H9 (cell line): ENCODE measurements around the gene KDM2B. TPM values are rescaled to one million over a fixed set of nuclear protein-coding genes. Genes with fewer than 3 reads are reported as not detected.

Experiments used
- DNase-seq: peaks from one replicate; pipeline ENCODE4 v3.0.0-alpha.2; 2017
- H2AFZ ChIP-seq: one replicate; pipeline ENCODE4 v1.6.1; 2013; ENCODE audit warnings: mild to moderate bottlenecking, low read length, control low read depth, moderate library complexity
- H2AK5ac ChIP-seq: 2 replicates; pipeline ENCODE4 v1.6.1; 2013; ENCODE audit warnings: low read length, control low read depth, mixed read lengths; ENCODE audit not compliant: insufficient read length
- H2BK120ac ChIP-seq: one replicate; pipeline ENCODE4 v1.6.1; 2013; ENCODE audit warnings: low read depth, mild to moderate bottlenecking, low read length, control low read depth, inconsistent platforms; ENCODE audit not compliant: poor library complexity, severe bottlenecking
- H2BK12ac ChIP-seq: 2 replicates; pipeline ENCODE4 v1.6.1; 2013; ENCODE audit warnings: low read length, control low read depth, mixed read lengths, low read depth; ENCODE audit not compliant: insufficient read length
- H2BK15ac ChIP-seq: 2 replicates; pipeline ENCODE4 v1.6.1; 2013; ENCODE audit warnings: low read depth, low read length, control low read depth
- H2BK20ac ChIP-seq: one replicate; pipeline ENCODE4 v1.6.1; 2013; ENCODE audit warnings: low read depth, mild to moderate bottlenecking, low read length, control low read depth, inconsistent platforms; ENCODE audit not compliant: poor library complexity, severe bottlenecking
- H2BK5ac ChIP-seq: 2 replicates; pipeline ENCODE4 v1.6.1; 2013; ENCODE audit warnings: low read length, control low read depth, mixed read lengths; ENCODE audit not compliant: insufficient read length
- H3K14ac ChIP-seq: 2 replicates; pipeline ENCODE4 v1.6.1; 2013; ENCODE audit warnings: low read length, control low read depth; ENCODE audit not compliant: insufficient read depth
- H3K18ac ChIP-seq: 2 replicates; pipeline ENCODE4 v1.6.1; 2013; ENCODE audit warnings: low read depth, mild to moderate bottlenecking, mixed read lengths, low read length, control low read depth; ENCODE audit not compliant: insufficient read length
- H3K23ac ChIP-seq: 2 replicates; pipeline ENCODE4 v1.6.1; 2013; ENCODE audit warnings: low read length, control low read depth, mixed read lengths, low read depth; ENCODE audit not compliant: insufficient read length
- H3K23me2 ChIP-seq: 2 replicates; pipeline ENCODE4 v1.6.1; 2013; ENCODE audit warnings: low read depth, mild to moderate bottlenecking, mixed read lengths, low read length, control low read depth; ENCODE audit not compliant: insufficient read length, poor library complexity, severe bottlenecking
- H3K27ac ChIP-seq: 2 replicates; pipeline ENCODE4 v1.5.1; 2013; ENCODE audit warnings: low read length, control low read depth, mixed read lengths, low read depth; ENCODE audit not compliant: insufficient read length
- H3K27me3 ChIP-seq: 2 replicates; pipeline ENCODE4 v1.6.1; 2013; ENCODE audit warnings: low read length, control low read depth, inconsistent platforms; ENCODE audit not compliant: insufficient read depth
- H3K4ac ChIP-seq: 2 replicates; pipeline ENCODE4 v1.6.1; 2013; ENCODE audit warnings: low read depth, mild to moderate bottlenecking, control low read depth, inconsistent platforms, low read length, moderate library complexity
- H3K4me1 ChIP-seq: 2 replicates; pipeline ENCODE4 v1.6.1; 2013; ENCODE audit warnings: low read length, control low read depth, inconsistent platforms; ENCODE audit not compliant: insufficient read depth
- H3K4me2 ChIP-seq: 2 replicates; pipeline ENCODE4 v1.6.1; 2013; ENCODE audit warnings: low read length, control low read depth, mixed read lengths; ENCODE audit not compliant: insufficient read length, insufficient read depth
- H3K56ac ChIP-seq: 2 replicates; pipeline ENCODE4 v1.6.1; 2013; ENCODE audit warnings: low read depth, mild to moderate bottlenecking, mixed read lengths, low read length, control low read depth; ENCODE audit not compliant: insufficient read length
- H3K79me1 ChIP-seq: 2 replicates; pipeline ENCODE4 v1.6.1; 2013; ENCODE audit warnings: low read depth, mild to moderate bottlenecking, moderate library complexity, low read length, control low read depth, inconsistent platforms; ENCODE audit not compliant: insufficient read depth, poor library complexity, severe bottlenecking
- H3K79me2 ChIP-seq: 2 replicates; pipeline ENCODE4 v1.6.1; 2013; ENCODE audit warnings: low read length, control low read depth, inconsistent platforms; ENCODE audit not compliant: insufficient read depth
- H3K9ac ChIP-seq: 2 replicates; pipeline ENCODE4 v1.6.1; 2013; ENCODE audit warnings: low read length, control low read depth, mixed read lengths; ENCODE audit not compliant: insufficient read length; ENCODE audit errors: extremely low read depth
- H3K9me3 ChIP-seq: one replicate; pipeline ENCODE4 v1.6.1; 2013; ENCODE audit warnings: low read depth, low read length, inconsistent platforms; ENCODE audit not compliant: control insufficient read depth
- H3T11ph ChIP-seq: one replicate; pipeline ENCODE4 v1.6.1; 2013; ENCODE audit warnings: mild to moderate bottlenecking, low read length, control low read depth, inconsistent platforms
- H4K20me1 ChIP-seq: one replicate; pipeline ENCODE4 v1.6.1; 2013; ENCODE audit not compliant: control insufficient read depth, insufficient read length, insufficient read depth
- H4K5ac ChIP-seq: 2 replicates; pipeline ENCODE4 v1.6.1; 2013; ENCODE audit warnings: low read depth, mild to moderate bottlenecking, mixed read lengths, low read length, control low read depth; ENCODE audit not compliant: insufficient read length
- H4K8ac ChIP-seq: replicated peaks from 2 replicates; pipeline ENCODE4 v1.6.1; 2013; ENCODE audit warnings: low read length, control low read depth, mixed read lengths, low read depth; ENCODE audit not compliant: insufficient read length
- H4K91ac ChIP-seq: 2 replicates; pipeline ENCODE4 v1.6.1; 2013; ENCODE audit warnings: low read depth, mild to moderate bottlenecking, moderate library complexity, mixed read lengths, low read length, control low read depth; ENCODE audit not compliant: insufficient read length
- H3K27ac Mint-ChIP-seq, 3 experiments: 2 replicates in 2 of 3; 3 replicates in 1 of 3; pipeline ENCODE4 v1.8.0; 2020 to 2021; ENCODE audit warnings: mixed read lengths in 3 of 3, mild to moderate bottlenecking in 1 of 3, moderate library complexity in 1 of 3
- H3K27me3 Mint-ChIP-seq: 2 replicates; pipeline ENCODE4 v1.8.0; 2021; ENCODE audit warnings: low read depth, mild to moderate bottlenecking, moderate library complexity, mixed read lengths
- H3K36me3 Mint-ChIP-seq, 3 experiments: 2 replicates in 2 of 3; 3 replicates in 1 of 3; pipeline ENCODE4 v1.8.0; 2020 to 2021; ENCODE audit warnings: low read depth in 3 of 3, mixed read lengths in 3 of 3; ENCODE audit not compliant: insufficient read depth in 1 of 3
- H3K4me1 Mint-ChIP-seq, 2 experiments: 2 replicates each; pipeline ENCODE4 v1.8.0; 2020; ENCODE audit warnings: mixed read lengths in 2 of 2
- H3K4me3 Mint-ChIP-seq, 2 experiments: 2 replicates in 1 of 2; 3 replicates in 1 of 2; pipeline ENCODE4 v1.8.0; 2020 to 2021; ENCODE audit warnings: mild to moderate bottlenecking in 2 of 2, mixed read lengths in 2 of 2, moderate library complexity in 1 of 2
- H3K9me3 Mint-ChIP-seq, 2 experiments: 2 replicates in 1 of 2; 3 replicates in 1 of 2; pipeline ENCODE4 v1.8.0; 2020; ENCODE audit warnings: mild to moderate bottlenecking in 2 of 2, mixed read lengths in 2 of 2, moderate library complexity in 1 of 2
- WGBS: extraction: QIAGEN DNeasy Blood & Tissue Kit; methylation state at CpG from one replicate; pipeline ENCODE4 v1.1.7; 2013; ENCODE audit warnings: missing lambda C conversion rate, low lambda C conversion rate, mixed read lengths; ENCODE audit not compliant: insufficient read length; ENCODE audit errors: extremely low coverage; 5-methylcytosine and 5-hydroxymethylcytosine counted together
- total RNA-seq: library from RNA; stranded (reverse); gene quantifications from 2 replicates; pipeline ENCODE4 v1.2.1, GENCODE V29; 2021
- TF ChIP-seq, protein P1 (sequence below): fragments of 200-600 bp; sonication (generic); conservative IDR thresholded peaks from 3 replicates; pipeline ENCODE4 v1.8.0; 2021; ENCODE audit warnings: antibody characterized with exemption, mild to moderate bottlenecking

KDM2B gene
- total RNA-seq, 1 experiment from 2014 or later: 143 TPM

DNA sequence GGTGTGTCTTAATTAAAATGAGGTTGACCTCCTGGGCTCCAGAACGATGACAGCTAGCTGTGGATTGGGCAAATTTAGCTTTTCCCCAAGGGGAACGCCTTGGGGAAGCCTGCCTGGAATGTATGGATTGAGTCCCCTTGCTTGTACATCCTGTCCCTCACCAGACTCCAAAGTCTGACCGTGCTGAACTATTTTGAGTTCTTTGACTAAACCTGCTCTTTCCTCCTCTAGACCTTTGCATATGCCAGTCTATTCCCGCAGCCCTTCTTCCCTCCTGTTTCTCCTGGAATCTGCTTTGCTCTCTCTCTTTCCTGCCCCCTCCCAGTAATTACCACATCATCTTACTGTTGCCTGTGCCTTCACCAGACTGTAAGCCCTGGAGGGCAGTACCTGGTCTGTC is 11.5 kb upstream of the KDM2B start:
- H3K36me3 Mint-ChIP-seq: peaks cover 2 to 38% (median 16%) of the 10 kb centered on the region in 3 experiments; a peak in 6 of 7 replicates
- H3K27ac ChIP-seq: no peak overlapping the region
- H2BK20ac ChIP-seq: no peak overlapping the region
- no peaks in the 10 kb centered on the region for H3K27me3 ChIP-seq
- H3K23ac ChIP-seq: no peak overlapping the region
- no peak overlapping the region for H2AFZ ChIP-seq
- no peak for DNase-seq
- H3K27me3 Mint-ChIP-seq: no peaks in the 10 kb centered on the region; the same call in 1 of the 2 replicates
- no peak overlapping the region for H3K56ac ChIP-seq
- no peak overlapping the region for H2BK12ac ChIP-seq
- no peak overlapping the region; a peak in 1 of 5 replicates for H3K4me3 Mint-ChIP-seq
- H2AK5ac ChIP-seq: no peak overlapping the region
- no peaks in the 10 kb centered on the region for H3K9me3 ChIP-seq
- no peak overlapping the region for H3K18ac ChIP-seq
- H4K20me1 ChIP-seq: no peaks in the 10 kb centered on the region
- no peak overlapping the region for H2BK15ac ChIP-seq
- peaks cover 4% of the 10 kb centered on the region for H3K4me1 ChIP-seq
- no peaks in the 10 kb centered on the region for H3K23me2 ChIP-seq
- no peak overlapping the region for H3K4me2 ChIP-seq
- H4K8ac ChIP-seq: no peak overlapping the region
- H3K4me1 Mint-ChIP-seq: peaks cover 19 to 22% of the 10 kb centered on the region in 2 experiments
- no peaks in the 10 kb centered on the region for H3K9me3 Mint-ChIP-seq
- no peaks in the 10 kb centered on the region for H3K79me2 ChIP-seq
- TF ChIP-seq, protein P1, sequence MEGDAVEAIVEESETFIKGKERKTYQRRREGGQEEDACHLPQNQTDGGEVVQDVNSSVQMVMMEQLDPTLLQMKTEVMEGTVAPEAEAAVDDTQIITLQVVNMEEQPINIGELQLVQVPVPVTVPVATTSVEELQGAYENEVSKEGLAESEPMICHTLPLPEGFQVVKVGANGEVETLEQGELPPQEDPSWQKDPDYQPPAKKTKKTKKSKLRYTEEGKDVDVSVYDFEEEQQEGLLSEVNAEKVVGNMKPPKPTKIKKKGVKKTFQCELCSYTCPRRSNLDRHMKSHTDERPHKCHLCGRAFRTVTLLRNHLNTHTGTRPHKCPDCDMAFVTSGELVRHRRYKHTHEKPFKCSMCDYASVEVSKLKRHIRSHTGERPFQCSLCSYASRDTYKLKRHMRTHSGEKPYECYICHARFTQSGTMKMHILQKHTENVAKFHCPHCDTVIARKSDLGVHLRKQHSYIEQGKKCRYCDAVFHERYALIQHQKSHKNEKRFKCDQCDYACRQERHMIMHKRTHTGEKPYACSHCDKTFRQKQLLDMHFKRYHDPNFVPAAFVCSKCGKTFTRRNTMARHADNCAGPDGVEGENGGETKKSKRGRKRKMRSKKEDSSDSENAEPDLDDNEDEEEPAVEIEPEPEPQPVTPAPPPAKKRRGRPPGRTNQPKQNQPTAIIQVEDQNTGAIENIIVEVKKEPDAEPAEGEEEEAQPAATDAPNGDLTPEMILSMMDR: no peak
- no peak overlapping the region for H3T11ph ChIP-seq
- H3K4ac ChIP-seq: no peak overlapping the region
- no peak overlapping the region for H4K5ac ChIP-seq
- WGBS: no CpG with 5 or more reads among the region's 4 CpGs
- H2BK5ac ChIP-seq: no peak overlapping the region
- no peak overlapping the region for H2BK120ac ChIP-seq
- no peaks in the 10 kb centered on the region for H3K79me1 ChIP-seq
- H3K27ac Mint-ChIP-seq: peak overlapping the region in 2 of 3 experiments; percentile 28 to 59; a peak in 3 of 7 replicates
- no peak overlapping the region for H4K91ac ChIP-seq
- no peak overlapping the region for H3K9ac ChIP-seq
- H3K14ac ChIP-seq: no peak overlapping the region
